ENCODE data around the gene GUCY2C.
A peak's percentile ranks its signal among the peaks of the same experiment; 100 is the strongest.

GUCY2C gene

DNA sequence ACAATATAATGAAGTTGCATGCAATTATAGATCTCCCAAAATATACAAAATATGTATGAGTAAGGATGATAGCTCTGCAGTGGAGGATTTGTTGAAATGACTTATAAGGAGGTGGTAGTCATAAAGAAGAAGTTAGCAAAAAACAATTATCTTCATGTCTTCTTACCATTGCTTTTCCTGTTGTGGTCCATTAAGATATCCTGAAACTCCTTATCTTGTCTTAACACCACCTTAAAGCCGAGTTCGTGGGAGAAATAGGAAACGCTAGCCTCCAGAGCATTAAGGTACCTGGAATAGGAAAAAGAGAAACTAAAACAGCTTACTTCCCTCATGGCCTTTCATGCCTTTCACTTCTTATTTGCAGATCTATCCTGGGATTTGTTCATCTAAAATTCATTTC, 15.2 kb downstream of the GUCY2C start:
- DNase-seq, result no peak

DNA sequence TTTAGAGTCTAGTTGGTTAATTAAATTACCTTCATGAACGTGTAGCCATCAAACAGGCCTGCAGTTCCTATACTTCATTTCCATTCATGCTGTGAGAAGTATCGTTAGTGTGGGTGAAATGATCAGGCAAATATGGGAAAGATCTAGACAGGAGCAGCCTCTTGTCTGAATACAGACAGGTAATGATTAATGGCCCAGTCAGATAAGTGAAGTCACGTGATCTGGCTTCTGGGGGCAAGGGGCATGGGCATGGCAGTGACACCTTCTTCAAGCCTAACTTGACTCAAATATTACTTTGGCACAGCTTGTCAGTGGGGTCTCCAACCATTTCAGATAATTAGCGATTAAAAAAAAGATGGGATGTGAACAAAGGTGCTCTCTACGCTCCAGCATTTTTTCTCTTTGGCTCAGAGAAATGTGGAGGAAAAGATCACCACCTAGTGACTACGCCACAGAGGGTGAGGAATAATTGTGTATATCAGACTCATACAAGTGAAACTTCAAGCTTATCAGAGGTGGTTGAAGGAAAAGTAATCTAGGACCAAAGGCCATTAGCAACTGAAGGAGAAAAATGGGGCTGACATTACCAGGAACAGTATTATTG, 17.8 kb downstream of the GUCY2C start:
- no peak for DNase-seq

DNA sequence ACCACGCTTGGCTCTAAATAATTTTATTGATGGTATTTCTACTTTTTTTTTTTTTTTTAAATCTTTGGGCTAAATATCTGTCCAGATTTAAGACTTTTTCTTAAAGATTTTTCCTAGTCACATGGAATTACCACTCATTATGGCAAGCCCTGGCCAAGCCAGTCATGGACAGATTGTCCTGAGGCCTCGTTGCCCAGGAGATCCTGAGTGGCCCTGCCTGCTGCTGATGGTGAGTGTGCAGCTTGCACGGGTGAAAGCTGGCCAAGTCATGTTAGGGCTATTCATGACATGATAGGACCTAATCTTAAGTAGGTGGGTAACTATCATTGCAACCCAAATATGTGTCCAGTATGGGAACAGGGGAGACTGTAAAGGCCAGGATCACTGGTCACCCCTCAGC, 27.8 kb downstream of the GUCY2C start:
- no peak for DNase-seq

- no peak for DNase-seq
Observed at GRCh38 chr12:14665354-14666348, 30.7 kb downstream of the GUCY2C start.

DNA sequence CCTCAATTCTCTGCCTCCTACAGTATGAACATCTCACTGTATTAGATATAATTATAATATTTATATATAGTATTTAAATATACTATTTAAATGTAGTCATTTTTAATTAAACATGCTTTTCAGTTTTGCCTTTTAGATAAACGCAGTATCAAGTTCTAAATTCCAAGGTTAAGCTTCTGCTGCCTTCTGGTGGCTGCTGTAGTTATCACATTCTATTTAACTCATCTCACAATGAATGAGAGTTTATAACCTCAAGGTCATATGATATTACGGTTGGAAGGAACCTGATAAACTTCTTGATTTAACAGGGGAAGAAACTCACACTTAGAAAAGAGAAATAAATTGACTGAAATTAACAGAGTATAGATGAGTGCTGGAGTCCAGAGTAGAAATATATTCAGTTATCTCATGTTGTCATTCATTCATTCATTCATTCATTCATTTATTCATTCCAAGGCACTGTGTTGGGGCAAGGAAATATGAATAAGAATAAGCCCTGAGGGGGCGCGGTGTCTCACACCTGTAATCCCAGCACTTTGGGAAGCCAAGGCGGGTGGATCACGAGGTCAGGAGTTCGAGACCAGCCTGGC, 31.9 kb downstream of the GUCY2C start:
- DNase-seq, result peak; percentile 15

- no peak for DNase-seq
Observed at GRCh38 chr12:14663002-14663401, 33.4 kb downstream of the GUCY2C start.

- DNase-seq, result no peak
Observed at GRCh38 chr12:14656846-14657245, 39.6 kb downstream of the GUCY2C start.

DNA sequence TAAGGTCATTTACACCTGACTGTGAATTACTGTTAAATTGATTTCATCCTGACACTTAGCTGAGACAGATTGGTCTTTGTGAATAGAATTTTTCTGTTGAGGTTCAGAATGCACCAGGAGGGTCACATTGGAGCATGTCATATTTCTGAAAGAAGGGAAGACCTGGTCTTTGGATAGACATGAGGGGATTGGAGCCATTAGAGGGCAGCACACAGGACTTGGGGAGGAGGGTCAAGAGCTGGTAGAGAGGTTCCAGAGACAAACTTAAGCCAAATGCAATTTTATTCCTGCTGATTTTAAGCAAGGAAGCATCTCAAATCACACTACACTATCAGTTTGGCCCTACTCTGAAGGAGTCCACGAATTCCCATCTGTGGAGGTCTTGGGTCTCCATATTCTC, 41.1 kb downstream of the GUCY2C start:
- DNase-seq, result no peak

DNA sequence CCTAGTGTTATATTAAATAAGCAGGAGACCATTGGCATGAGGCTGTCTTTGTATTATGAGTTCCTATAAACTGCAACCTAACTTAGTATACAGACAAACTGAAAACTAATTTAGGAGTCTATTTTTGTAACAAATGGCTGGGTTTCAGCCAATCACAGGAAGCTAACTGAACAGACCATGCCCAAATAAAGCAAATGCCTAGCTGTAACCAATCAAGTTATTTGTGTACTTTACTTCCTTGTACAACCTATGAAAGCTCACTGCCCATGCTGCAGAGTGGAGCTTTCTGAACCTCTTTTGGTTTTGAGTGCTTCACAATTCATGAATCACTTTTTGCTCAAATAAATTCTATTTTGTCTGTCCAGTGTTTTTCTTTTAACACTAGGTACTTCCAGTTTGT, 41.6 kb downstream of the GUCY2C start:
- no peak for DNase-seq

DNA sequence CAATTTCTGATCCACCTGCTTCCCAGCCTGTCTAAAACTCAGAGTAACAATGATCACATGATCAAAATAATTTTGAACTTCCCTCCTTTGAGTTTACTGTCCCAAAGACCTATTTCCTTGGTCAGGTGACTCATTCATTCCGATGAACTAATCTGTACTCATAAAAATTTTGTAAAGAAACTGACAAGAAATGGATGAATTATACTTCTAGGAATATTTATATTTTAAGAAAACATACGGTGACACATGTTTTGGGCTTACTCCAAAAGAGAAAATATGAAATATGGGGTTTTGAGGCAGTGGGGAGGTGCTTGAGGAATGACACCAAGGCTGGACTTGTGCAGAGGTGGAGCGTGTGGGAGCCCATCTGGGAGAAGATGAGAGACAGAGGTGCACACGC, 42.0 kb downstream of the GUCY2C start:
- DNase-seq, result no peak

DNA sequence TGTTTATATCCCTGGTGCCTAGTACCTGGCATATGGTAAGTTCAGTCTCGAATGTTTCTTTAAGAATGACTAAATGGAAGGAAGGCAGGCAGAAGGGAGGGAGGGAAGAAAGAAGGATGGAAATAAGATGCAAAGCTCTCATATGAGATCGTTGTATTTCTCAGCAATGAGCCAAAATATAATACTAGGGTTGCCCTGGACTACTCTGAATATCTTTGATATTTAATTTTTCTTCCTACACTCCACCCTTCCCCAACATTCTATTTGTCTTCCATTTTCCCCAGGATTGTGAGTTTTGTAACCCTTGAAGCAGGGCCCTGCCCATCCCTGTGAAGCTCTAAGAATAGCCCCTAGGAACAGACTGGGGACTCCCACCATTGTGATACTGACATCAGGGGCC, 43.9 kb downstream of the GUCY2C start:
- DNase-seq, result no peak

GRCh38 chr12:14651371-14651770, 45.0 kb downstream of the GUCY2C start:
- no peak for DNase-seq

GRCh38 chr12:14650789-14651188, 45.6 kb downstream of the GUCY2C start:
- DNase-seq, result no peak

GRCh38 chr12:14647028-14647750, 49.2 kb downstream of the GUCY2C start:
- no peak for DNase-seq

GRCh38 chr12:14643251-14643650, 53.1 kb downstream of the GUCY2C start:
- DNase-seq, result no peak

- no peak for DNase-seq
Observed at GRCh38 chr12:14638066-14638465, 58.3 kb downstream of the GUCY2C start.

- DNase-seq, result no peak
Observed at GRCh38 chr12:14635776-14636175, 60.6 kb downstream of the GUCY2C start.

DNA sequence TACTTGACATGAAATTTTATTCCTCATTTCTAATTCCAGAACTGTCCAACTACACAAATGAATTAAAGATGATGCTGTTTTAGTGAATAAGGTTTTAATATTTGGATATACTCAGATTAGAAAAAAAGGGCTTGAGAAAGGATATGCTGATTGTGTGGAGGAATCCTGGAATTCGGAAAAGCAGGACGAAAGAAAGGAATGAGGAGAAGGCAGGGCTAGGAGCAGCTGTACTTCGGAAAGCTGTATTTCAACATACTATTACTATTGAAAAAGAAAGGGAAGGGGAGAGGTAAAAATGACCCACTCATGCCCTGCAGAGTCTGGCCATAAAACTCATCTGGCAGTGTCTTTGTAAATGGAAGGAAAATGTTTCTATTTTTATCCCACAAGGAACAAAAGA, 65.6 kb downstream of the GUCY2C start:
- DNase-seq, result no peak

GRCh38 chr12:14629832-14630710, 66.3 kb downstream of the GUCY2C start:
- DNase-seq, result peak; percentile 74

GRCh38 chr12:14628771-14629170, 67.6 kb downstream of the GUCY2C start:
- DNase-seq, result no peak

- DNase-seq, result no peak
Observed at GRCh38 chr12:14621826-14622225, 74.6 kb downstream of the GUCY2C start.

Data from NCI-H1092 (cell line).